NAMALWA (cell line): ENCODE measurements around the gene LAMC1.
"Not testable (repeated sequence)": the region's sequence is repeated elsewhere in the genome, so short reads cannot be mapped to it uniquely, and the experiment has no call there.

Experiments used
- DNase-seq: peaks from one replicate; pipeline ENCODE4 v3.0.0-alpha.2; 2015; ENCODE audit warnings: low spot score

LAMC1 gene

DNA sequence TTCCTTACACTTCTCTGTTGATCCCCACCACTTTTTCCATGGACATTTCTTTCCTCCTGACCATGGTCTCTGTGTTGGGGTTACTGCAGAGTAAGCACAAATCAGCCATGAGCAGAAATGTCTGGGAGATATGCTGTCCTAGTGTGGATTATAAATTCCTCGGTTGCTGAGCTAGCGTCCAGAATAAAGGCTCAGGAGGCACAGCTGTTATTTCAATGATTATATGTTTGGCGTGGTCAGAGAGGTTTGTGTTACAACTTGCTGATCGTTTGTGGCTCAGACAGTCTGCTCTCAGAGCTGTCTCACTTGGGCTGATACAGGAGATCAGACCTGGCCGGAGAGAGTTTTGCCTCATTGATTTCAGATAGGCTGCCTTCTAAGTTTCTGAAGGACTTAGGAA is 125.4 kb downstream of the LAMC1 start:
- DNase-seq, result no peak

DNA sequence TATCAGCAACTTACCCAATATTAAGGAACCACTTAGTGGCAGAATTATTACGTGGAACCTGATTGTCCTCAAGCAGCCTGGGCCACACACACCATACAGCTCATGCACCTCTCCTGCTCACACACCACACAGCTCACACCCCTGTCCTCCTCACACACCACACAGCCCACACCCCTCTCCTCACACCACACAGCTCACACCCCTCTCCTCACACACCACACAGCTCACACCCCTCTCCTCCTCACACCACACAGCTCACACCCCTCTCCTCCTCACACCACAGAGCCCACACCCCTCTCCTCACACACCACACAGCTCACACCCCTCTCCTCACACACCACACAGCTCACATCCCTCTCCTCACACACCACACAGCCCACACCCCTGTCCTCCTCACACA is 126.1 kb downstream of the LAMC1 start:
- DNase-seq, result no peak

DNA sequence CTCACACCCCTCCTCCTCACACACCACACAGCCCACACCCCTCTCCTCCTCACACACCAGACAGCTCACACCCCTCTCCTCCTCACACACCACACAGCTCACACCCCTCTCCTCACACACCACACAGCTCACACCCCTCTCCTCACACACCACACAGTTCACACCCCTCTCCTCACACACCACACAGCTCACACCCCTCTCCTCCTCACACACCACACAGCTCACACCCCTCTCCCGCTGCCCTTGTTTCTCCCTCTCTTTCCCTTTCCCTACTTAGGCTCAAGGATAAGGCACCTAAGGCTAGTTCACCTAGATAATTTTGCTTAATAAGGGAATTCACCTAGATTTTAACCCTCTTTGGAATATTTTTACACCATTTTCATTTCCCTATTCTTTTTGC is 126.8 kb downstream of the LAMC1 start:
- not testable (repeated sequence) for DNase-seq

DNA sequence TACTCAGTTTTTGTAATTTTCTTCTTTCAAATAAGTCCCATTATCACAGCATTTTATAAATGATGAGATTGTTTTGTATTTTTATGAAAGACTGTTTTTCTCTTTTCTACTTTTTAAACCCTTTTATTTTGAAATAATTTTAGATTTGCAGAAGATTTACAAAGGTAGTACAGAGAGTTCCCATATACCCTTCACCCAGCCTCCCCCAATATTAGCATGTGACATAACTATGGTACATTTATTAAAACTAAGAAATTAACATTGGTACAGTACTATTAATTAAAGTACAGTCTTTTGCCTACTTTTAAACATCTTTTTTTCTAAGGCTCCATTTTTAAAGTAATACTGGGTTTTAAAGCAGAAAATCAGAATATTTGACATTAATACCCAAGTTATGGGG is 127.2 kb downstream of the LAMC1 start:
- no peak for DNase-seq

DNA sequence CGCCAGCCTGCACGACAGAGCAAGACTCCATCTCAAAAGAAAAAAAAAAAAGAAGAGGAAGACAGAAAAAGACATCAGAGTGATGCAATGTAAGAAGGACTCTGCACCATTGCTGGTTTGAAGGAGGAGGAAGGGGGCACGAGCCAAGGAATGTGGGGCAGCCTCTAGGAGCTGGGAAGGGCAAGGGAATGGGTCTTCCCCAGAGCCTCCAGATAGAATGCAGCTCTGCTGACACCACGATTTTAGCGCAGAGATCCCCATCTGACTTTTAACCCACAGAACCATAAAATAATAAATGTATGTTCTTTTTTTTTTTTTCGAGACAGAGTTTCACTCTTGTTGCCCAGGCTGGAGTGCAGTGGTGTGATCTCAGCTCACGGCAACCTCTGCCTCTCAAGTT is 129.0 kb downstream of the LAMC1 start:
- DNase-seq, result no peak

DNA sequence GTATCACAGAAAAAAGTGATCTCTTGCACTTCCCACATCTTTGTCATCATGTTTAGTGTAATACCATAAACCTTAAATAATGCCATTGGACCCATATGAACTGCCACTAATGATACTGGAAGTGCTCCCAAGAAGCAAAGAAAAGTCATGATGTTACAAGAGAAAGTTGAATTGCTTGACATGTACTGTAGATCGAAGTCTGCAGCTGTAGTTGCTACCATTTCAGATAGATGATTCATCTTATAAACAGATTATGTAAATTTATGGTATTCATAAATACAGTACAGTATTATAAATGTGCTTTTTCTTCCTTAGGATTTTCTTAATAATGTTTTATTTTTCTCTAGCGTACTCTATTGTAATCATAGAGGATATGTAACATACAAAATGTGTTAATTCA is 132.7 kb downstream of the LAMC1 start:
- DNase-seq, result no peak

DNA sequence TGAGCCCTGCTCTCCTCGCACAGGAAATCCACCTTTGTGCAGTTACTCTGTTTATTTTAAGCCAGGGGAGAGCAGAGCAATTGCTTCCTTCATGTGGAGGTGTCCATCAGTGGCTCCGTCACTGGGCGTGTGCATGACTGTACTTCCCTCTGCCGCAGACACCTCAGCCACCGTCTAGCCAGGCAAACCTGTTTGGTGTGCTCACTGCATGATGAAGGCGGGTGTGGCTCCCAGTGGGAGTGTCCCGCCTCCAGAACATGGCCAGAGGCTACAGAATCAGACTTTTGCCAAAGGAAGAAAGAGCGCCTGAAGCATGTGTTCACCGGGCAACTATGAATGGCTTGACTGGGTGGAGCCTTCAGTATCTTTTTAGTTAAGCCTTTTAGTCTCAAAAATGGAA is 136.7 kb downstream of the LAMC1 start:
- no peak for DNase-seq

DNA sequence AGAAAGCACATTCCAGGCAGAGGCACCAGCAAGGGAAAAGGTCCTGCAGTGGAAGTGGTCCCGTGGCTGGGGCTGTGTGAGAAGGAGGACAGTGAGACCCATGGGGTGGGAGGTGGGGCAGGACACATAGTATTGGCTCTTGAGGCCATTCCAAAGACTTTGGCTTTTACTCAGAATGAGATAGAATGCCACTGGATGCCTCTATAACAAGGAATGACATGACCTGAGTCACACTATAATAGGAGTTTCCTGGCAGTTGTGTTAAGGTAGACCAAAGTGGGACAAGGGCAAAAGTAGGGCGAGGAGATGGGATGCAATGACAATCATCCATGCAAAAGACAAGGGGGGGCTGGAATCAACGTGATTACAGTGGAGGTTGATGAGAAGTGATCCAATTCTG is 138.2 kb downstream of the LAMC1 start:
- DNase-seq, result no peak

DNA sequence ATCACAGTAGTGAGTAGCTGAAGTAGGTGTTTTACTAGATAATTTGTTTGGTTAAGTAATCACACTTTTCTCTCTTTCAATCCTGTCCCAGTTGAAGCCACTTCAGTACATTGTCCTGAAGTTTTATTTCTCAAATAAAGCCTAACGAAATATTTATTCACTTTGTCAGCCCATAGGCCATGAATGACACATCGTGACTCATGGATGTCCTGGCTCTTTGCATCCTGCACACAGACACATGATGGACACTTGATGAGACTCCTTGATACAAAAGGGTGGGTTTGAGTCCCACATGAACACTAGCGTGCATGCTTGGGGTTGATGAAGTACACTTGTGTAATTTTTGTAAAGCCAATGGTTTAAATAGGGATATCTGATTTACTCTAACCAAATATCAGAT is 140.1 kb downstream of the LAMC1 start:
- no peak for DNase-seq

DNA sequence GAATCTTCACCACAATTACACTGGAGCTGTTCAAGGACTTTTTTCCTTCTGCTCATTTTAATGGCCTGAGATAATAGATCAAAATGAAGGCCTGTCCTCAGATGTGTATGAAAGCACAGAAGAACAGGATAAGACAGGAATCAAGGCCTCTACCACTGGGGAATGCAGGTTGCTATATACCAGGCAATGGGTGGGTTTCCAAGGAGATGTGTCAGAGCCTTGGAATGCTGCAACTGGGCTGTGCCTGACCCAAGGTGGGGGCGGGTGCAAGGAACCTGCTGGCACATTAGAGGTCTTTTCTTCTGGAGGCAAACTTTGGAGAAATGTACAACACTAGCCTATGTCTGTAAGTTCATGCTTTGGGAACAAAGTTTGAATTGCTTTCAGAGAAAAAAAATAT is 141.1 kb downstream of the LAMC1 start:
- no peak for DNase-seq

DNA sequence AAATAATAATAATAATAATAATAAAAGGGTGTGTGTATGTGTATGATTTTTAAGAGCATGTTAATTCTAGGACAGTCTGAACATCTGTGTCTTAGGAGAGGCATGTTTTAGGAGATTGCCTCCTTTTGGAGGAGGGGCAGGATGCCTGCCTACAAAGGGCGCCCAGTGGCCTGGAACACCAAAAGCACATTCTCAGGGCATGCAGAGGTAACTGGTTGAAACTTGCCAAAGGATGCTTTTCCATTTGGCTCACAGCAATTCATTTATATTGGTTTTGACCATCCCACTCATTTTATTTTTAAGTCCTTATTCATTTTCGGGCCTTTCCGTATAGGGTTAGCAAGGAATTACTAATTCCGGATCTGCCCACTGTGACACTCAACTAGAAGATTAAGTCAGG is 141.7 kb downstream of the LAMC1 start:
- no peak for DNase-seq

DNA sequence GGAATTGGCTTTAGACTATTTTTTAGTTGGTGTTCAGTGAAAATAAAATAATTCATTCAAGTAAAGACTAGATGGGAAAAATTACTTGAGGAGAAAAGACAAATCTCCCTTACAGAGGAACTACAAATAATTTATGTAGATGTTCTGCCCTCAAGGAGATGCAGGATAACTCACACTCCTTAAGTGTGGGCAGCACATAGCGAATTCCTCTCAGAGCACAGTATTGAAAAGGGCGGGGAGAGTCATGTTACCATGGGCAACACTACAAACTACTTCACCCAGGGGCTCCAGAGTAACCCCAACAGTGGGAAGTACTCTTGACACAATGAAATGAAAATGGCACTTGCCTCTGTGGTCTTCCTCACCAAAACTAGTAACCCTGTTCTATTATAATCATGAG is 142.2 kb downstream of the LAMC1 start:
- DNase-seq, result no peak

DNA sequence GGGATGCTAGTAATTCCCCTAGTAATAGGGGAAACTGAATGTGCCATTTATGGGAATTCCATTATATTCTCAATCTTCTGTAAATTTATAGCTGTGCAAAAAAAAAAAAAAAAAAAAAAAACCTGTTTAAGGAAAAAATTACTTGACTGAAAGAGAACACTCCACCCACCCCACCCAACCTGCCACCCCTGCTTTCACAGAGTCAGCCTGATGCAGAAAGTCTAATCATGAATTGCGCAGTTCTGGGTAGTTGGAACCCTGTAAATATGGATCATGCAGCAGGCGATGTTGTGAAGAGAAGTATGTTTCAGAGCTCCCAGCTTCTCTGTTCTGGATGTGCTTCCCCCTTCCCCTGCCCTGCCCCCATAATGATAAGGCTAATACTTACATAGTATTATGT is 143.2 kb downstream of the LAMC1 start:
- DNase-seq, result no peak

DNA sequence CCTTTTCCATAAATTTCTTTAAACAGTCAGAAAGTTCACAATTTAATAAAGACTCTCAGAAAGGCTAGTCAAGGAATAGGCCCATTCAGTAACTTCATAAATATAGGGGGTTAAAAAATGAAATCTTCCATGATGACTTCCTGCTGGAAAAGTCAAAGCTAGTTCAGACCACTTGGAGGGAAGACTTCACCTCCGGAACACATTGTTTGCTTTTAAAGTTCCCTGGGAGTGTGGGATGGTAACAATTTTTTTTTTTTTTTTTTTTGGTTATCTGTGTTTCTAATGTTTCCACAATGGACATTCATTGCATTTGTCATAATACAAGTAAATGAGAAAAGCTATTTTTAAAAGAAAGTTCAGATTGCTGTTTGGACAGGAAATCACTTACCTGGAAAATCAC is 144.5 kb downstream of the LAMC1 start:
- no peak for DNase-seq

DNA sequence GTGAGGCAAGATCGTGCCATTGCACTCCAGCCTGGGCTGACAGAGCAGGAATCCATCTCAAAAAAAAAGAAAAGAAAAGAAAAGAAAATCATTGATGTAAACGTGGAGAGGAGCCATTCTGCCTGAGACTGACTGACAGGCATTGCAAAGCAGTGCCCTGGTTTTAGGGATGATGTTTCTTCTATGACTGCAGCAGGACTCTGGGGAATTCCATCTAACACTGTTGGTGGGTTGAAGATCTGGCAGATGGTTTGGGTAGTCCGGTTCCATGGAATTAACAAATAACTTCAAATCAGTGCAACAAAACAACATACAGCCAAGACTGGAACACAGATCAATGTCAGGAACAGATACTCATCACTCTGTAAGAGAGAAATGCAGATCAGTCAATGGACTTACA is 145.1 kb downstream of the LAMC1 start:
- no peak for DNase-seq

DNA sequence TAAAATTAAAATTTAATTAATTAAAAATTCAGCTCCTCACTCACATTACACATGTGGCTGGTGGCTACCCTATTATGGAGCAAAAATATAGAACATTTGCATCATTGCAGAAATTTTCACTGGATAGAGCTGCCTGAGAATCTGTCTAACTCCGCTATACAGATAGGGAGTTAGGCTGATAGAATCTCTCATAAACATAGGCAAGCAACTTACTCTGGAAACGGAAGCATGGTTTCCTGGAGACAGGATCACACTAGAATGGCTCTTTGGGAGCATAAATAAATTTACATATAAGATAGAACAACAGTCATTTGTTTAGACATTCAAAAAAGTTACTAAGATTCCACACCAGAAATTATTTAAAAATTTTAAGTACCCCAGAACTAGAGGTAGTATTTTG is 150.6 kb downstream of the LAMC1 start:
- DNase-seq, result no peak

DNA sequence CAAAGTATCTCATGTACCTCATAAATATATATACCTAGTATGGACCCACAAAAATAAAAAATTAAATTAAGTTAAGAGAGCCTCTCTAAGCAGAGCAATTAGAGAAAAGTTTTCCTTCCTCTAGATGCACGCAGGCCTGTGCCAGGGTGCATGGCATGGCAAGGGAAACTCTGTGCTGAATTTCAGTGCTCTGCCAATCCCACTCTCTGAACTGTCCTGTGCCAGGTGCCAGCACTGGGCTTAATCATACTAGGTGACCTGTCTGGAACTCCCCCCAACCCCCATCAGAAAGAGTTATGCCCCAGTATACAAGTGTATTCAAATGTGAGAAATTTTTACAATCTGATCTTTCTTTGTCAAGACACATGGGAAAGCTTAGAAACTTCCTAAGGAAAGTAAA is 152.4 kb downstream of the LAMC1 start:
- DNase-seq, result no peak

DNA sequence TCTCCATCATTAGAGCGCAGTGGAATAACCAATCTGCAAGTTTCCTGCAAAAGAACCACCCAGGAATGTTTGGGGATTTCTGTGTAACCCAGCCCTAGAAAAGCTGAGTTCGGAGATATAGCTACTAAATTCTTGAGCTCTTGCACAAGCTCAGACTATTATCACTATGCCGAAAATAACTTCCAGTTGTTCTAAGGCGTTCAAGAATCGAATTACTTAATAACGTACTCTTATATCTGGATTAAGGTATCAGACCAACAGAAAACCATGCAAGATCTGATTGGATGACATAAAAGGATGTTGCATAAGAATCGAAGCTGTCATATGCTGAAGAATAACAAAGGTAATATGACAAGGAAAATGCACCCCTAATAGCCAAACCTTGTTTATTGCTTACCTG is 155.3 kb downstream of the LAMC1 start:
- no peak for DNase-seq

DNA sequence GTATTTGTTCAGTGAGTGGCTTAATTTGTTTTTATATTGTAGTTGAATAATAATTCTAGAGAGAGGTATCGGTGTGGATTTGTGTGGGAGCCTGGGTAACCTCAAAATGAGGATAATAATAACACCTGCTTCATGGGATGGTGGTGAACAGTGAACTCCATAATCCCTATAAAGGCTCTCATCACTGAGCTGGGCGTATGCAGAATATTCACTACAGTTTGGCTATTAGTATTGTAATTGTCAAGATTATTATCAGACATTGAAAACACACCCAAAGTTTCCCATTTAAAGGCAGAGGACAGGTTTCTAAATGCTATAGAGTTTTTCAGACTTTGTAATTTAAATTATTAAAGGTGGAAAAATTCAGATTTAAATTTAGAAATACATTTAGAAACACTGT is 155.8 kb downstream of the LAMC1 start:
- DNase-seq, result no peak

DNA sequence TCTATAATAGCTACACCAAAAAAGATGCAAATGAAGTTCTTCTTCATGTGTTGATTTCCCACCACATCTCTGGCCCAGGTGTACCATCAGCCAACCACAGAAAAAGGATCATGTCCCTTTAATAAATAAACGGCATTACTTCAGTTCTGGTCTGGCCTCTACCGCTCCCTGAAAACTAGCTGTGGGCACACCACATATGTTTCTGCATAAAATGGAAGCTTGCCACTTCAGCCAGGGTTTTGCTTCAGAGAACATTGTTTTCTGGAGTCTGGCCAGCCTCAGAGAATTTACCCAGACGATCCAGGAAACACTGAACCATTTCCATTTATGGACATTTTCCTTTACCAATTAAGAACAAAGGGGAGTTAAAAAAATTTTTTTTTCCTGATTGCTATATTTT is 157.0 kb downstream of the LAMC1 start:
- no peak for DNase-seq

DNA sequence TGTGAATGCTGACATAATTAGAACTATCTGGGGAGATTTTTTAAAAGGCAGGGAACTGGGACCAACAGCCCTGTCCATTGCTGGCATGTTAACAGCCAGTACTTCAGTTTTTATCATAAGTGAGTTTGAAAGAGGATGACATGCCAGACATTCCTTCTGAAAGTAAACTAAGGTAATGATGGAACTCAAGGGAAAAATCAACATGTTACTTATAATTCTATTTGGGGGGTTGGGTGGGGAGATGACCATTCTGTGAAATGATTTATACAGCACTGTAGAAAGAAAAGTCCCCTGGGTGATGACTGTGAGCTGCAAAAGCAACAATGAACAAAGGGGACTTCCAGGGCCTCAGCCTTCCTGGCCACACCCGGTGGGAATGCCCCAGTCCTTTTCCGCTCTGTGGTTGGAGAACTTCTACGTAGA is 157.4 kb downstream of the LAMC1 start:
- no peak for DNase-seq

DNA sequence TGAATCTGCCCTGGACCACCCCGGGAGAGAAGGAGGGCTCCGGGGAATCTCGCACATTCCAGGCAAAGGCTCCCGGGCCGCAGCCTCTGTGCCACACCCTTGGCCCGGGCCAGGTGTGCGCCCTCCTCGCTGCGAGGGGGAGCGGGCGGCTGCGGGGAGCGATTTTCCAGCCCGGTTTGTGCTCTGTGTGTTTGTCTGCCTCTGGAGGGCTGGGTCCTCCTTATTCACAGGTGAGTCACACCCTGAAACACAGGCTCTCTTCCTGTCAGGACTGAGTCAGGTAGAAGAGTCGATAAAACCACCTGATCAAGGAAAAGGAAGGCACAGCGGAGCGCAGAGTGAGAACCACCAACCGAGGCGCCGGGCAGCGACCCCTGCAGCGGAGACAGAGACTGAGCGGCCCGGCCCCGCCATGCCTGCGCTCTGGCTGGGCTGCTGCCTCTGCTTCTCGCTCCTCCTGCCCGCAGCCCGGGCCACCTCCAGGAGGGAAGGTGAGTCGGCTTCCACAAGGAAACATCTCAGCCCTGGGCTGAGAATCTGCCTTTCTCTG is 162.8 kb downstream of the LAMC1 start, which contains the start of gene LAMC2:
Gene LAMC2 (plus strand): TSS at position 324 of the 550 bp plus-strand sequence. CDS start 89 bp downstream, at position 413.
- no peak for DNase-seq

DNA sequence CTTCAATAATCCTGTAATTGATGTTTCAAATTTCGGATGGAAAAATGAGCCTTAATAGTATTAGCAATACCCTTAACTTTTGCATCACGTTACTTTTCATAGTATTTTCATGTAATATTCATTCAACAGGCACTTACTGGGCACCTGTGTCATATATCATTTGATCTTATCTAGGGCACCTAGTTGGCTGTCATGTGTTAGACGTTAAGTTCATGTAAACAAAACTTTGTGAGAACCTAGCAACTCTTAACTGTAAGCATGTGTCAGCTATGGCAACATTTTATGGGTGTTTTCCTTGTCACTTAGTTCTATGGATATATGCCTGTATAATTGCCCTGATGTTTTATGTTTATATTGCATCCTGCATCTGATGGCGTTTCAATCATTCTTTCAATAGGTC is 163.6 kb downstream of the LAMC1 start:
- DNase-seq, result no peak

DNA sequence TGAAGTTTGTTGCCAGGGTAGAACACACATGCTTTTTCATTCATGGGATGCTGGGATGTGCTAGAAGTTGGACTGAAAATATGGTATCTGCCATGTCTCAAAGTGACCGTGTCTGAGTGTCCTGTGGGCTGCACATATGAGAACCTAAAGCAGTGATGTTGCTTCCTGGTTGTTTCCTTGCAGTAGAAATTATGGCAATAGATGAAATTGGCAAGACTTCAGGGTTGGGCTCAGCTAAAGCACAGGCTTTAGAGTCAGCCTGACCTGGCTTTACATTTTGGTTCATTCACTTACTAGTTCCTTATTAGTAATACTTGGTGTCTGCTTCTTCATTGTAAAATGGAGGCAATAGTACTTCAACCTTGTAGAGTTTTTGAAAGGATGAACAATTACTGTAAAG is 165.0 kb downstream of the LAMC1 start:
- no peak for DNase-seq

DNA sequence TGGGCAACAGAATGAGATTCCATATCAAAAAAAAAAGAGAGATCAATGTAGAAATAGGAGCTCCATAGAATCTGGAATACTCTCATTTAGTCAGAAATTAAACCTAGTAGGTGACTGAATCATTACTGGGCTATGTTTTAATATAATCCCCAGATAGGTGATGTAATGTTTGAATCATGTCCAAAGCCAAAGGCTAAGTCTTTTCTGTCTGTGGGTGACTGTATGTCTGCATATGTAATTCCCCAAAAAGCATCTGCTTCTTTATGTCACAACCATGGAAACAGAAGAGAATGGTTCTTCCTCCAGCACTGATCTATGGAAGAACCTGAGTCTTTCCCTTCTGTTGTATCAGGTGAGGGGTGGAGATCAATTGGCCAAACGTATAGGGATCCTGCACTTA is 168.6 kb downstream of the LAMC1 start:
- DNase-seq, result no peak
